NB4 (cell line): ENCODE results near the gene SRA1.

ENCODE experiments used
- DNase-seq: peaks from one replicate; pipeline ENCODE4 v3.0.0; 2010; ENCODE audit warnings: low read depth
- H3K4me3 ChIP-seq: one replicate; pipeline ENCODE4 v1.5.1; 2011; ENCODE audit warnings: mild to moderate bottlenecking, low read depth, low read length, moderate library complexity
- CTCF ChIP-seq: IDR thresholded peaks from one replicate; pipeline ENCODE4 v1.5.1; 2012; ENCODE audit warnings: low read depth, low read length
- MAX ChIP-seq: IDR thresholded peaks from 2 replicates; pipeline ENCODE4 v1.6.1; 2011; ENCODE audit warnings: low read depth, low read length
- MYC ChIP-seq: IDR thresholded peaks from 2 replicates; pipeline ENCODE4 v1.6.1; 2011; ENCODE audit warnings: low read depth, low read length
- POLR2A ChIP-seq: IDR thresholded peaks from 2 replicates; pipeline ENCODE4 v1.6.1; 2011; ENCODE audit warnings: mild to moderate bottlenecking; ENCODE audit not compliant: insufficient read length; ENCODE audit errors: extremely low read depth

SRA1 gene

GRCh38 chr5:140569197-140569596 is 11.9 kb upstream of the SRA1 start:
- DNase-seq = no peak
- H3K4me3 ChIP-seq = no peak overlapping the region

GRCh38 chr5:140568443-140569063 is 11.3 kb upstream of the SRA1 start:
- no peak for TF ChIP-seq CTCF
- TF ChIP-seq MAX = no peak
- no peak for TF ChIP-seq MYC
- TF ChIP-seq POLR2A = no peak
- H3K4me3 ChIP-seq = no peak overlapping the region
- DNase-seq = no peak

More at GRCh38 chr5:140569197-140569596, 11.9 kb upstream of the SRA1 start:
- no peak for TF ChIP-seq CTCF
- TF ChIP-seq POLR2A = no peak

GRCh38 chr5:140567871-140568270 is 10.6 kb upstream of the SRA1 start:
- DNase-seq = no peak
- TF ChIP-seq POLR2A (no peak), CTCF (no peak), MYC (no peak), MAX (no peak)
- H3K4me3 ChIP-seq = no peak overlapping the region

- DNase-seq = no peak
- no peak overlapping the region for H3K4me3 ChIP-seq
- TF ChIP-seq MAX = no peak
- no peak for TF ChIP-seq MYC
- TF ChIP-seq POLR2A = no peak
- no peak for TF ChIP-seq CTCF
These were observed 10.0 kb upstream of the SRA1 start for GRCh38 chr5:140567136-140567818.

GRCh38 chr5:140566665-140567064 is 9.4 kb upstream of the SRA1 start:
- TF ChIP-seq MAX (no peak), POLR2A (no peak), CTCF (no peak), MYC (no peak)
- DNase-seq = no peak
- H3K4me3 ChIP-seq = no peak overlapping the region

GRCh38 chr5:140565780-140566095 is 8.5 kb upstream of the SRA1 start:
- no peak for TF ChIP-seq POLR2A
- TF ChIP-seq CTCF = no peak
- peak overlapping the region; percentile 95 for H3K4me3 ChIP-seq
- DNase-seq = no peak
